22Rv1 (cell line): ENCODE results near the gene TNRC6B.

Experiments
- H3K27ac ChIP-seq: fragments of 450-650 bp; 2 replicates; pipeline ENCODE4 v1.5.1; 2017
- ZFX ChIP-seq: fragments of 450-650 bp; IDR thresholded peaks from 2 replicates; pipeline ENCODE4 v1.6.1; 2017; ENCODE audit warnings: antibody characterized with exemption, borderline replicate concordance
- TF ChIP-seq, protein P1 (sequence below): fragments of 450-650 bp; IDR thresholded peaks from 2 replicates; pipeline ENCODE4 v1.5.1; 2017; ENCODE audit warnings: mild to moderate bottlenecking

TNRC6B gene

GRCh38 chr22:40322818-40323447, 145.2 kb downstream of the TNRC6B start:
- TF ChIP-seq ZFX, result no peak
- TF ChIP-seq, protein P1, sequence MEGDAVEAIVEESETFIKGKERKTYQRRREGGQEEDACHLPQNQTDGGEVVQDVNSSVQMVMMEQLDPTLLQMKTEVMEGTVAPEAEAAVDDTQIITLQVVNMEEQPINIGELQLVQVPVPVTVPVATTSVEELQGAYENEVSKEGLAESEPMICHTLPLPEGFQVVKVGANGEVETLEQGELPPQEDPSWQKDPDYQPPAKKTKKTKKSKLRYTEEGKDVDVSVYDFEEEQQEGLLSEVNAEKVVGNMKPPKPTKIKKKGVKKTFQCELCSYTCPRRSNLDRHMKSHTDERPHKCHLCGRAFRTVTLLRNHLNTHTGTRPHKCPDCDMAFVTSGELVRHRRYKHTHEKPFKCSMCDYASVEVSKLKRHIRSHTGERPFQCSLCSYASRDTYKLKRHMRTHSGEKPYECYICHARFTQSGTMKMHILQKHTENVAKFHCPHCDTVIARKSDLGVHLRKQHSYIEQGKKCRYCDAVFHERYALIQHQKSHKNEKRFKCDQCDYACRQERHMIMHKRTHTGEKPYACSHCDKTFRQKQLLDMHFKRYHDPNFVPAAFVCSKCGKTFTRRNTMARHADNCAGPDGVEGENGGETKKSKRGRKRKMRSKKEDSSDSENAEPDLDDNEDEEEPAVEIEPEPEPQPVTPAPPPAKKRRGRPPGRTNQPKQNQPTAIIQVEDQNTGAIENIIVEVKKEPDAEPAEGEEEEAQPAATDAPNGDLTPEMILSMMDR, result no peak
- no peak overlapping the region for H3K27ac ChIP-seq

GRCh38 chr22:40323681-40324171, 146.0 kb downstream of the TNRC6B start:
- no peak overlapping the region for H3K27ac ChIP-seq
- TF ChIP-seq ZFX, result no peak
- TF ChIP-seq, protein P1, result no peak

DNA sequence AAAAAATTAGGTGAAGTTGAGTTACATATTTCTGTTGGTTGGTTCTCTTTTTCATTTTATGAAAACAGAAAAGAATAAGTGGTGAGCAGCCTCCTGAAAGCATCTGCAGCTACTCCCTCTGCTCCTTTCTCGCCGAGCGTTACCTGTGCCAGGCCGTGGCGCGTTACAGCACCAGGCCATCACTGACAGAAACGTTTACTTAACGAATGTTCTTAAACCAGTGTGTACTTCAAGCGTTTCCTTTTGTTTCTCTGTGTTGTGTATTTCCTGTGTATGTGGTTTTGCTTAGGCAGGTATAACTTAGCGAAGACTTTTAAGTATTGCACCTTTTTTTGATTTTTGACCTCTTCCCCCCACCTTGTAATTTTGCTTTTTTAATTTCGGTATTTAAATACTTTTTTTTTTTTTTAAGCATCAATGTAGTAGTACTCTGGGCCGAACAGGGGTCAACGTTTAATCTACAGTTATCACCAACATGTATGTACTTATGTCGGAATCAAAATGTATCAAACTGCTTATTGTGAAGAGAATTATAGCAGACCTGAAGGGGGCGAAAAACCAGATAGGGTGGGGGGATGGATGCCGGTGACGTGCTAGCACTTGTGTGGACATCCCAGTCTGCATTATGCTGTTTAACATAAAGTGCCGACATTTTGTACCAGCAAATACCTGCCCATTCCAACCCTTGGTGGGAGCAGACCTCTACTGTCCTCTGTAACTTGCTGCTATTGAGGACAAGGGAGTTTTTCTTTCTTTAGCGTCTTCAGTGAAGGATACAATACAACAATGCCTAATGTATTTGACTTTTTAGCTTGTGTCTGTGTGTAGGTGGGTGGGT, 147.0 kb downstream of the TNRC6B start:
- TF ChIP-seq, protein P1, result no peak
- no peak for TF ChIP-seq ZFX
- H3K27ac ChIP-seq, result no peak overlapping the region

- H3K27ac ChIP-seq, result no peak overlapping the region
- no peak for TF ChIP-seq ZFX
- TF ChIP-seq, protein P1, result no peak
Measured at GRCh38 chr22:40325315-40325714, 147.6 kb downstream of the TNRC6B start.

GRCh38 chr22:40326905-40327735, 149.4 kb downstream of the TNRC6B start:
- no peak for TF ChIP-seq ZFX
- TF ChIP-seq, protein P1, result no peak
- H3K27ac ChIP-seq, result no peak overlapping the region

DNA sequence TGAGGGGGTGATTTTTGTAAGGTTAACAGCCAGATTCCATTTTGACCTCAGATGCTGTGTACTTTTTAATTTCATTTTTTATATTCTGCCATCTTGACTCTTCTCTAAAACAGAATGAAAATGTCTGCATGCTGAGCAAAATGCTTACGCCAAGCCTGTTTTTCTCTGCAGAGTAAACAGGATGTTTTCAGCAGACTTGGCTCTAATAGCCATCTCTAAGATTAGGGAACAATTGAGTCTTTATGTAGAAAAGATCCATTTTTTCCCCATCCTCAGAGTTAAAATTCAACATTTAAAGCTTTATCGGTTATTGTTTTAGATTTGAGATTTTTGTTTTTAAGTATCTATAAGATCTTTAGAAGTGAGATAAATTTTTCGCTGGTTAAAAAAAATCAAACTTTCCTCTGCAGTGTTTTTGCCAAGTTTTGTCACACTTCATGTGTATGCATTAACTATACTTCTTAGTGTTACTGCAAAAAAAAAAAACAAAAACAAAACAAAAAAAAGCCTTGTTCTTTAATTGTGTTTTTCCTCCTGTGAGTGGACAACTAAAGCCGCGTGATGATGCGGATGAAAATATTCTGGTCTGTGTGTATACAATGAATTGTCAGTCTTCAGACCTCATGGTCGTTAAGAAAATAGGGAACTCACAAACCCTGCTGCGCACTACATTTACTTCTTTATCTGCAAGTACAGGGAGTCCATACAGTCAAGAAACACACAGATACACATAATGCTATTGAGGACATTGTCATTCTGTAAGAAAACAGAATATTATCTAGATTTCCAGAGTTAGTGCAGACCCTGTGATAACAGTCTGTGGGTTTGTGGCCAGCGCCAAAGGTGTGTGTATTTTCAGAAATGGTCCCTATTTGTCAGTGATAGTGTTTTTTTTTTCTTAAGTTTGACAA, 151.1 kb downstream of the TNRC6B start:
- H3K27ac ChIP-seq, result no peak overlapping the region
- no peak for TF ChIP-seq ZFX
- TF ChIP-seq, protein P1, result no peak
